ENCODE measurements around the gene HPD.
A peak's percentile ranks its signal among the peaks of the same experiment; 100 is the strongest.
"Not testable (repeated sequence)": the region's sequence is repeated elsewhere in the genome, so short reads cannot be mapped to it uniquely, and the experiment has no call there.

HPD gene

GRCh38 chr12:121858662-121859572 is at the start of gene HPD:
HPD (minus strand) TSS chr12:121858859; CDS start chr12:121858823, 36 bp downstream.
- DNase-seq (ENCODE audit: low read depth, low spot score) = no peak

- no peak for DNase-seq (ENCODE audit: low read depth, low spot score)
These were observed 47.1 kb upstream of the HPD start for GRCh38 chr12:121905746-121906145.

GRCh38 chr12:121903202-121903601 is 44.5 kb upstream of the HPD start:
- no peak for DNase-seq (ENCODE audit: low read depth, low spot score)

- DNase-seq (ENCODE audit: low read depth, low spot score) = no peak
These were observed 40.9 kb upstream of the HPD start for GRCh38 chr12:121899590-121899989.

- DNase-seq (ENCODE audit: low read depth, low spot score) = no peak
These were observed 39.6 kb upstream of the HPD start for GRCh38 chr12:121898287-121898686.

- no peak for DNase-seq (ENCODE audit: low read depth, low spot score)
These were observed 36.0 kb upstream of the HPD start for GRCh38 chr12:121894633-121895032.

- no peak for DNase-seq (ENCODE audit: low read depth, low spot score)
These were observed 35.4 kb upstream of the HPD start for GRCh38 chr12:121893961-121894460.

GRCh38 chr12:121892673-121893561 is 34.3 kb upstream of the HPD start:
- no peak for DNase-seq (ENCODE audit: low read depth, low spot score)

- not testable (repeated sequence) for DNase-seq (ENCODE audit: low read depth, low spot score)
These were observed 31.0 kb upstream of the HPD start for GRCh38 chr12:121889661-121890060.

- no peak for DNase-seq (ENCODE audit: low read depth, low spot score)
These were observed 30.6 kb upstream of the HPD start for GRCh38 chr12:121889274-121889624.

GRCh38 chr12:121888478-121889273 is 30.0 kb upstream of the HPD start, which contains the start of gene PSMD9:
PSMD9 (plus strand) TSS chr12:121888790; CDS start chr12:121888857, 67 bp downstream.
- peak; percentile 97 for DNase-seq (ENCODE audit: low read depth, low spot score)

- DNase-seq (ENCODE audit: low read depth, low spot score) = no peak
These were observed 29.4 kb upstream of the HPD start for GRCh38 chr12:121888083-121888477.

GRCh38 chr12:121885129-121885528 is 26.5 kb upstream of the HPD start:
- DNase-seq (ENCODE audit: low read depth, low spot score) = not testable (repeated sequence)

GRCh38 chr12:121883315-121883660 is 24.6 kb upstream of the HPD start:
- no peak for DNase-seq (ENCODE audit: low read depth, low spot score)

- DNase-seq (ENCODE audit: low read depth, low spot score) = not testable (repeated sequence)
These were observed 17.4 kb upstream of the HPD start for GRCh38 chr12:121876080-121876447.

GRCh38 chr12:121875582-121875981 is 16.9 kb upstream of the HPD start:
- DNase-seq (ENCODE audit: low read depth, low spot score) = no peak

- DNase-seq (ENCODE audit: low read depth, low spot score) = no peak
These were observed 15.4 kb upstream of the HPD start for GRCh38 chr12:121874071-121874470.

- no peak for DNase-seq (ENCODE audit: low read depth, low spot score)
These were observed 14.5 kb upstream of the HPD start for GRCh38 chr12:121873216-121873569.

- no peak for DNase-seq (ENCODE audit: low read depth, low spot score)
These were observed 14.0 kb upstream of the HPD start for GRCh38 chr12:121872546-121873215.

GRCh38 chr12:121871467-121871866 is 12.8 kb upstream of the HPD start:
- DNase-seq (ENCODE audit: low read depth, low spot score) = no peak

GRCh38 chr12:121869229-121869628 is 10.6 kb upstream of the HPD start:
- DNase-seq (ENCODE audit: low read depth, low spot score) = not testable (repeated sequence)
